ENCODE data around the gene TRIM25. TPM values are rescaled to one million over a fixed set of nuclear protein-coding genes. Genes with fewer than 3 reads are reported as not detected.

Gene TRIM25
- total and polyA plus RNA-seq, 12 donors, result 12.6 to 82.4 (median 56.6) TPM

DNA sequence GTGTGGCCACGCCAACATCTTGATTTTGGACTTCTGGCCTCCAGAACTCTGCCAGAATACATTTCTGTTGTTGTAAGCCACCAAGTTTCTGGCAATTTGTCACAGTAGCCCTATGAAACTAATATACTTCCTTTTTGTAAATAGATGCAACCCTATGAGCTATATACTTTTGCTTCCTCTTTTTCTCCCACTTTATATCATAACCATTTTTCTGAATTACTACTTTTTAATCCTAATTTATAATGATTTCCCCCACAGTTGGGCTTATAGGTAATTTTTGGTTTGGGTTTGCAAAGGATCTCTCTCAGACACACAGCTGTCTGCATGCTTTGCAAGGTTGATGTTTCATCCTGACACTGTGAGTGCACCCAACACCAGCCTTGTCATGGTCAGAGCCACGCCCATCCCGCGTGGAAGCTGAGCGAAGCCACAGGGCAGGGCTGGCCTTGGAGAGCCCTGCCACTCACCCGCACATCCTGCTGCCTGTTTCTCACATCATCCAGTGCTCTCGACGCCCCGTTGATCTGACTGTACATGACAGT, 5.8 kb downstream of the TRIM25 start:
- no peaks in the 10 kb centered on the region for H3K27me3 ChIP-seq
- DNase-seq, result peak; percentile 57 to 84 (median 69)
- WGBS, 4 donors, result 43 to 56% (median 45%) methylated on average over 7 to 9 of the region's 9 CpGs
- peaks cover 0 to 49% of the 10 kb centered on the region in 2 donors for H3K36me3 ChIP-seq (replicated peaks in 1 of 2)
- H3K27ac ChIP-seq, result peak overlapping the region in 3 of 5 donors; percentile 30 to 54 (median 46)
- intact Hi-C loops (cut with DNase I), result no loop called here
- H3K4me3 ChIP-seq, result no peak overlapping the region
- H3K9me3 ChIP-seq (replicated peaks in 1 of 3), result no peaks in the 10 kb centered on the region
- TF ChIP-seq, protein P1, sequence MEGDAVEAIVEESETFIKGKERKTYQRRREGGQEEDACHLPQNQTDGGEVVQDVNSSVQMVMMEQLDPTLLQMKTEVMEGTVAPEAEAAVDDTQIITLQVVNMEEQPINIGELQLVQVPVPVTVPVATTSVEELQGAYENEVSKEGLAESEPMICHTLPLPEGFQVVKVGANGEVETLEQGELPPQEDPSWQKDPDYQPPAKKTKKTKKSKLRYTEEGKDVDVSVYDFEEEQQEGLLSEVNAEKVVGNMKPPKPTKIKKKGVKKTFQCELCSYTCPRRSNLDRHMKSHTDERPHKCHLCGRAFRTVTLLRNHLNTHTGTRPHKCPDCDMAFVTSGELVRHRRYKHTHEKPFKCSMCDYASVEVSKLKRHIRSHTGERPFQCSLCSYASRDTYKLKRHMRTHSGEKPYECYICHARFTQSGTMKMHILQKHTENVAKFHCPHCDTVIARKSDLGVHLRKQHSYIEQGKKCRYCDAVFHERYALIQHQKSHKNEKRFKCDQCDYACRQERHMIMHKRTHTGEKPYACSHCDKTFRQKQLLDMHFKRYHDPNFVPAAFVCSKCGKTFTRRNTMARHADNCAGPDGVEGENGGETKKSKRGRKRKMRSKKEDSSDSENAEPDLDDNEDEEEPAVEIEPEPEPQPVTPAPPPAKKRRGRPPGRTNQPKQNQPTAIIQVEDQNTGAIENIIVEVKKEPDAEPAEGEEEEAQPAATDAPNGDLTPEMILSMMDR (IDR thresholded peaks at IDR 0.05), result no peak
- TF ChIP-seq POLR2A (IDR thresholded peaks at IDR 0.05), result no peak
- peaks cover 29 to 52% of the 10 kb centered on the region in 2 donors for H3K4me1 ChIP-seq (replicated peaks in 1 of 2)

DNA sequence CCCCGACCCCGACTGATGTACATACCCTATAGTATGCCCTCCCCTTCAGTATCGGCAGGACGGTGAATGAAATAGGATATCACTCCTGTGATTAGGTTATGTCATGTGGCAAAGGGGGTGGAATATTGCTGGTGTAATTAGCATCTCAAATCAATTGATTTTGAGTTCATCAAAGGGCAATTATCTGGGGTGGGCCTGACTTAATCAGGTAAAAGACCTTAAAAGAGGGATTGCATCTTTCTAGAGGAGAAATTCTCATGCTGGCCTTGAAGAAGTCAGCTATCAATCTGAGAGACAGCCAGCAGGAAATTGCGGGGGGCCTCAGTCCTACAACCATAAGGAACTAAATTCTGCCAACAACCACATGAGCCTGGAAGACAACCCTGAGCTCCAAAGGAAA, 10.3 kb downstream of the TRIM25 start:
- Histone ChIP-seq H3K36me3 (replicated peaks in 1 of 2) (peaks cover 0 to 92% of the 10 kb centered on the region in 2 donors), H3K27ac (no peak overlapping the region), H3K27me3 (no peaks in the 10 kb centered on the region), H3K4me3 (no peak overlapping the region), H3K4me1 (replicated peaks in 1 of 2) (peaks cover 2 to 8% of the 10 kb centered on the region in 2 donors), H3K9me3 (replicated peaks in 1 of 3) (no peaks in the 10 kb centered on the region)
- WGBS, 4 donors, result 86 to 99% (median 94%) methylated on average over 5 of the region's 5 CpGs
- peak in 1 of 7 donors; percentile 21 for DNase-seq
- intact Hi-C loops (cut with DNase I), result no loop called here
- TF ChIP-seq POLR2A (IDR thresholded peaks at IDR 0.05), result no peak
- TF ChIP-seq, protein P1 (IDR thresholded peaks at IDR 0.05), result no peak

- intact Hi-C loops (cut with DNase I), result no loop called here
- Histone ChIP-seq H3K9me3 (replicated peaks in 1 of 3) (no peaks in the 10 kb centered on the region), H3K27ac (no peak overlapping the region), H3K4me3 (no peak overlapping the region), H3K27me3 (no peaks in the 10 kb centered on the region), H3K36me3 (replicated peaks in 1 of 2) (peaks cover 0 to 93% of the 10 kb centered on the region in 2 donors), H3K4me1 (replicated peaks in 1 of 2) (no peaks in the 10 kb centered on the region)
- peak in 1 of 7 donors; percentile 25 for DNase-seq
- WGBS, 4 donors, result 82 to 94% (median 86%) methylated on average over 3 to 4 of the region's 4 CpGs
- no peak for TF ChIP-seq POLR2A (IDR thresholded peaks at IDR 0.05)
- TF ChIP-seq, protein P1 (IDR thresholded peaks at IDR 0.05), result no peak
Measured at GRCh38 chr17:56902348-56902747, 11.5 kb downstream of the TRIM25 start.

- H3K36me3 ChIP-seq (replicated peaks in 1 of 2), result peaks cover 0 to 92% of the 10 kb centered on the region in 2 donors
Measured at GRCh38 chr17:56899403-56899802, 14.4 kb downstream of the TRIM25 start.

More at GRCh38 chr17:56899403-56899802, 14.4 kb downstream of the TRIM25 start:
- TF ChIP-seq POLR2A (IDR thresholded peaks at IDR 0.05), result no peak
- TF ChIP-seq, protein P1 (IDR thresholded peaks at IDR 0.05), result no peak
- 90 to 93% (median 91%) methylated on average over 7 of the region's 7 CpGs for WGBS, 4 donors
- Histone ChIP-seq H3K9me3 (replicated peaks in 1 of 3) (no peaks in the 10 kb centered on the region), H3K4me1 (replicated peaks in 1 of 2) (no peaks in the 10 kb centered on the region), H3K4me3 (no peak overlapping the region), H3K27me3 (no peaks in the 10 kb centered on the region), H3K27ac (no peak overlapping the region)
- intact Hi-C loops (cut with DNase I), result no loop called here
- DNase-seq, result peak in 1 of 7 donors; percentile 33

All from adrenal gland (tissue), 12 donors.